Natural killer cell treated with Interleukin-12 subunit alpha and Interleukin-12 subunit beta and Interleukin-15 and Interleukin-18, amount 100 ng/mL, for 72 hours (primary cell): ENCODE data around the gene ERLEC1. TPM values are rescaled to one million over a fixed set of nuclear protein-coding genes. Genes with fewer than 3 reads are reported as not detected.

Source experiments
- ATAC-seq, 2 donors: fragments of 150-1000 bp; cut with Tn5 transposase in 1 of 2; sonication (Bioruptor Pico), chemical (Tn5 transposase) in 1 of 2; 2 replicates each; pipeline ENCODE4 v1.10.0; 2021
- DNase-seq: peaks from one replicate; pipeline ENCODE4 v3.0.0; 2022; ENCODE audit warnings: low spot score
- H3K27ac Mint-ChIP-seq, 2 donors: 1 replicate in 1 of 2; 2 replicates in 1 of 2; pipeline ENCODE4 v1.8.0; 2022; ENCODE audit warnings: mixed read lengths in 2 of 2, mild to moderate bottlenecking in 1 of 2, moderate library complexity in 1 of 2
- H3K27me3 Mint-ChIP-seq, 2 donors: 1 replicate in 1 of 2; 2 replicates in 1 of 2; pipeline ENCODE4 v1.8.0; 2022; ENCODE audit warnings: mixed read lengths in 2 of 2
- H3K36me3 Mint-ChIP-seq: one replicate; pipeline ENCODE4 v1.8.0; 2022; ENCODE audit warnings: mixed read lengths
- H3K4me1 Mint-ChIP-seq, 2 donors: 1 replicate in 1 of 2; 2 replicates in 1 of 2; pipeline ENCODE4 v1.8.0; 2022; ENCODE audit warnings: low read depth in 2 of 2, mixed read lengths in 2 of 2, mild to moderate bottlenecking in 1 of 2
- H3K4me3 Mint-ChIP-seq: one replicate; pipeline ENCODE4 v1.8.0; 2022; ENCODE audit warnings: mixed read lengths
- H3K9me3 Mint-ChIP-seq: 2 replicates; pipeline ENCODE4 v1.8.0; 2022; ENCODE audit warnings: mixed read lengths
- total RNA-seq, 2 donors: library from RNA; stranded (reverse); gene quantifications; one replicate each; pipeline ENCODE4 v1.2.3, GENCODE V29; 2022

Gene ERLEC1
- total RNA-seq, 2 donors from 2014 or later: 24.8 to 45.9 TPM

- Mint-ChIP-seq H3K27me3 (no peaks in the 10 kb centered on the region), H3K27ac (no peak overlapping the region), H3K9me3 (no peaks in the 10 kb centered on the region), H3K4me3 (no peak overlapping the region), H3K36me3 (peaks cover 6% of the 10 kb centered on the region), H3K4me1 (no peaks in the 10 kb centered on the region)
- ATAC-seq (no peak), DNase-seq (no peak)
Observed at GRCh38 chr2:53863538-53864227, 76.8 kb downstream of the ERLEC1 start.

GRCh38 chr2:53865264-53865663 is 78.4 kb downstream of the ERLEC1 start:
- Mint-ChIP-seq H3K27ac (no peak overlapping the region), H3K4me1 (no peaks in the 10 kb centered on the region), H3K36me3 (peaks cover 6% of the 10 kb centered on the region), H3K4me3 (no peak overlapping the region), H3K9me3 (no peaks in the 10 kb centered on the region), H3K27me3 (no peaks in the 10 kb centered on the region)
- DNase-seq (no peak), ATAC-seq (no peak)

DNA sequence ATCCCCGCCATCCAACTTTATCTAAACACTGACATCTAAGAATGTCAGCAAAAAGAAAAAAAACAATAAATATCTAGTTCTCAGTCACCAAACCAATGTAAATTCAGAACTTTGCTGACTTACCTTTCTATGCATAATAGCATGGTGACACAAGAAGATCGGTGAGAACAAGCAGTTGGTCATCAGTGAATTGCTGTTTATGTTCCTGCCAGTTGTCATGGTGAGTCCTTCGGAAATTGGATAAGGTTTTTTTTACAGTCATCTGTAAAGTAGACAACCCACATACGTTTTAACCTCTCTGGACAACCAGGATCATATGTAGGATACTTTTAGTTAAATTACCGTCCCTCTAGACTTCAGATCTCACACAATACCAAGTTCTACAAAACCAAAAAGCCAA is 79.1 kb downstream of the ERLEC1 start:
- Mint-ChIP-seq H3K36me3 (peaks cover 6% of the 10 kb centered on the region), H3K27ac (no peak overlapping the region)
- no peak for DNase-seq

DNA sequence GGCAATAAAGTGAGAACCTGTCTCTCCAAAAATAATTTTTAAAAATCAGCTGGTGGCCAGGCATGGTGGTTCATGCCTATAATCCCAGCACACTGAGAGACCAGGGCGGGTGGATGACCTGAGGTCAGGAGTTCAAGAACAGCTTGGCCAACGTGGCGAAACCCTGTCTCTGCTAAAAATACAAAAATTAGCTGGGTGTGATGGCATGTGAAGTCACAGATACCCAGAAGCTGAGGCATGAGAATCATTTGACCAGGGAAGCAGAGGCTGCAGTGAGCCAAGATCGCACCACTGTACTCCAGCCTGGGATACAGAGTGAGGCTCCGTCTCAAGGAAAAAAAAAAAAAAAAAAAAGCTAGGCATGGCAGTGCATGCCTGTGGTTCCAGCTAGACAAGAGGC is 80.3 kb downstream of the ERLEC1 start:
- peaks cover 6% of the 10 kb centered on the region for H3K36me3 Mint-ChIP-seq
- no peak for ATAC-seq
- DNase-seq: no peak
- H3K9me3 Mint-ChIP-seq: no peaks in the 10 kb centered on the region
- H3K4me1 Mint-ChIP-seq: no peaks in the 10 kb centered on the region
- H3K27me3 Mint-ChIP-seq: no peaks in the 10 kb centered on the region
- no peak overlapping the region for H3K27ac Mint-ChIP-seq
- H3K4me3 Mint-ChIP-seq: no peak overlapping the region

More for the DNA sequence above, 79.1 kb downstream of the ERLEC1 start:
- Mint-ChIP-seq H3K4me3 (no peak overlapping the region), H3K27me3 (no peaks in the 10 kb centered on the region), H3K4me1 (no peaks in the 10 kb centered on the region), H3K9me3 (no peaks in the 10 kb centered on the region)
- no peak for ATAC-seq

DNA sequence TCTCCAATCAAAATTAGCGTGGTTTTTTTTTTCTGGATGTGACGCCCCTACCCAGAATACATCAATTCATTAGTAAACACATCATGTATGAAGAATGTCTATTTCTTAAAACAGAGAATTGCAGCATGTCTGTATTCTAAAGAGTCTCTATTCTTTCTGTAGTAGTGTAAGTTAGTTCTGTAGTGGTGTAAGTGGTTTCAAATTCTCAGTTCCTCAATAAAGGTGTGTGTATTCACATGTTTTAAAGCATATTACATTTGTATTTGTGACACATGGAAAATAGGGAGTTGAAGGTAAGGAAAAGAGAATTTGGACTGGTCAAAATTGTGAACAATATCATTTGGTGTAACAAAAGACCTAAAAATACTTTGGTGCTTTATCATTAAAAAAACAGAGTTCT is 80.9 kb downstream of the ERLEC1 start:
- DNase-seq: no peak
- Mint-ChIP-seq H3K27ac (no peak overlapping the region), H3K9me3 (no peaks in the 10 kb centered on the region), H3K4me3 (no peak overlapping the region), H3K4me1 (no peaks in the 10 kb centered on the region), H3K27me3 (no peaks in the 10 kb centered on the region), H3K36me3 (peaks cover 6% of the 10 kb centered on the region)
- no peak for ATAC-seq

Other genes with a start within 250 kb of the ERLEC1 start
- gene CHAC2, start 19.2 kb upstream of the ERLEC1 start, total RNA-seq: 10 to 100 TPM; 10.6 to 19.3 TPM
- gene ASB3, start 91 bp upstream of the ERLEC1 start, total RNA-seq: 10 to 100 TPM; 18.9 to 29.1 TPM
- gene GPR75, start 72.9 kb downstream of the ERLEC1 start, total RNA-seq: 10 to 100 TPM in 1 of 2 donors, 1 to 10 TPM in 1; 3.9 to 13.2 TPM
- 10 to 100 TPM; 64.9 to 85.0 TPM for gene PSME4, start 183.9 kb downstream of the ERLEC1 start, total RNA-seq